Duodenal mucosa (tissue), 2 donors: ENCODE data around the gene SKIC8.

Source experiments
- H3K27ac ChIP-seq: one replicate; pipeline ENCODE4 v1.7.0; 2013; ENCODE audit warnings: low read depth, low read length
- H3K27me3 ChIP-seq, 2 donors: one replicate each; pipeline ENCODE4 v1.7.0; 2013; ENCODE audit warnings: low read length in 2 of 2, control low read depth in 1 of 2; ENCODE audit not compliant: insufficient read depth in 2 of 2, control insufficient read depth in 1 of 2
- H3K36me3 ChIP-seq, 2 donors: one replicate each; pipeline ENCODE4 v1.7.0; 2013; ENCODE audit warnings: low read length in 2 of 2, control low read depth in 1 of 2; ENCODE audit not compliant: insufficient read depth in 2 of 2, control insufficient read depth in 1 of 2
- H3K4me1 ChIP-seq, 2 donors: one replicate each; pipeline ENCODE4 v1.7.0; 2013; ENCODE audit warnings: low read length in 2 of 2, control low read depth in 1 of 2; ENCODE audit not compliant: insufficient read depth in 2 of 2, control insufficient read depth in 1 of 2
- H3K4me3 ChIP-seq, 2 donors: one replicate each; pipeline ENCODE4 v1.7.0; 2013; ENCODE audit warnings: low read length in 2 of 2, low read depth in 1 of 2
- H3K9ac ChIP-seq, 2 donors: one replicate each; pipeline ENCODE4 v1.7.0; 2013; ENCODE audit warnings: low read length in 2 of 2, low read depth in 1 of 2
- H3K9me3 ChIP-seq, 2 donors: one replicate each; pipeline ENCODE4 v1.7.0; 2013; ENCODE audit warnings: low read length in 2 of 2, control low read depth in 1 of 2; ENCODE audit not compliant: control insufficient read depth in 1 of 2

The SKIC8 gene

GRCh38 chr15:78244101-78244500, 55.3 kb downstream of the SKIC8 start:
- Histone ChIP-seq H3K36me3 (no peaks in the 10 kb centered on the region), H3K4me1 (peaks cover 29 to 30% of the 10 kb centered on the region in 2 donors), H3K27ac (no peak overlapping the region), H3K4me3 (peak overlapping the region in 1 of 2 donors; percentile 34), H3K9ac (peak overlapping the region in 1 of 2 donors; percentile 51), H3K27me3 (no peaks in the 10 kb centered on the region), H3K9me3 (no peaks in the 10 kb centered on the region)

DNA sequence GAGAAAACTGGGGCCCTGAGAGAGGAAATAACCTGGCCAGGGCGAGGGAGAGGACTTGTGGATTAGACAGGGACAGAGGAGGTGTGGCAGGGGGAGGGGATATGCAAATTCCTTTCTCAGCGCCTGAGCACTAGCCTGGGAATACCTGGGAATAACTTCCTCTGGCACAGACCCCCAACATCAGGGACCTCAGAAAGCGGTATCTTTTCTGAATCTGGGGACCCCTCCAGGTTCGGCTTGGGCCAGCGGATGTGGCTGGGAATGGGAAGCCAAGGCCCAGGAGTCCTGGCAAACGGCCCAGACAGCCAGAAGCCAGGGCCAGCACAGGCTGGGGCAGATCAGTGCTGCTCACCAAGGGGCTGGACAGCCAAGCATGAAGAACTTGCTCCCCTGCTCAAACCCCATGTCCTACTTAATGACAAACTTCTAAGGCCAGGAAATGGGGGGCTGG, 55.9 kb downstream of the SKIC8 start:
- Histone ChIP-seq H3K36me3 (no peaks in the 10 kb centered on the region), H3K9ac (peak overlapping the region in 1 of 2 donors; percentile 51), H3K4me3 (no peak overlapping the region), H3K27me3 (no peaks in the 10 kb centered on the region), H3K9me3 (no peaks in the 10 kb centered on the region), H3K27ac (no peak overlapping the region), H3K4me1 (peaks cover 29 to 30% of the 10 kb centered on the region in 2 donors)

DNA sequence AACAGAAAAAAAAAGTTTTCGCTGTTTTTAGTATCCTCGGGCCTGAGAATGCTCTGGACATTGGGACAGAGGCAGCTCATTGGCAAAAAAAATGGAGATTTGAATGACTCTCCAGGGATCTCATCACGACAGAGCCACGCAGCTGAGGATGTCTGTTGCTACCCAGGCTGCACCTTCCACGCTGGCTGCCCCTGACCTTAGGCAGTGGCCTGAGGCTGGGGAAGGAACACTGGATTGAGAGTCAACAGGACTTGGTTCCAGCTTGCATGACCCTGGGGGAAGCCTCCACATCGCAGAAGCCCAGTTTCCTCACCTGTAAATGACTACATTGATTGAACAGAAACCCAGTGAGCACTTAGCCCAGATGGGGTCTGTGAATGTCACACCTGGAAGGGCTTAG, 56.4 kb downstream of the SKIC8 start:
- Histone ChIP-seq H3K27me3 (no peaks in the 10 kb centered on the region), H3K9ac (peak overlapping the region in 1 of 2 donors; percentile 51), H3K4me1 (peaks cover 29 to 30% of the 10 kb centered on the region in 2 donors), H3K36me3 (no peaks in the 10 kb centered on the region), H3K4me3 (no peak overlapping the region), H3K27ac (no peak overlapping the region), H3K9me3 (no peaks in the 10 kb centered on the region)

- Histone ChIP-seq H3K27ac (no peak overlapping the region), H3K9me3 (no peaks in the 10 kb centered on the region), H3K36me3 (no peaks in the 10 kb centered on the region)
Measured at GRCh38 chr15:78242128-78242527, 57.3 kb downstream of the SKIC8 start.

GRCh38 chr15:78241017-78241416, 58.4 kb downstream of the SKIC8 start:
- Histone ChIP-seq H3K4me3 (no peak overlapping the region), H3K4me1 (peaks cover 29 to 30% of the 10 kb centered on the region in 2 donors), H3K9me3 (no peaks in the 10 kb centered on the region), H3K9ac (no peak overlapping the region), H3K27me3 (no peaks in the 10 kb centered on the region), H3K27ac (no peak overlapping the region), H3K36me3 (no peaks in the 10 kb centered on the region)

More at GRCh38 chr15:78242128-78242527, 57.3 kb downstream of the SKIC8 start:
- H3K9ac ChIP-seq = no peak overlapping the region
- no peaks in the 10 kb centered on the region for H3K27me3 ChIP-seq
- peaks cover 29 to 30% of the 10 kb centered on the region in 2 donors for H3K4me1 ChIP-seq
- H3K4me3 ChIP-seq = no peak overlapping the region

GRCh38 chr15:78239811-78240210, 59.6 kb downstream of the SKIC8 start:
- Histone ChIP-seq H3K27me3 (no peaks in the 10 kb centered on the region), H3K9ac (no peak overlapping the region), H3K27ac (no peak overlapping the region), H3K4me1 (peaks cover 29 to 30% of the 10 kb centered on the region in 2 donors), H3K9me3 (no peaks in the 10 kb centered on the region), H3K36me3 (no peaks in the 10 kb centered on the region), H3K4me3 (no peak overlapping the region)

DNA sequence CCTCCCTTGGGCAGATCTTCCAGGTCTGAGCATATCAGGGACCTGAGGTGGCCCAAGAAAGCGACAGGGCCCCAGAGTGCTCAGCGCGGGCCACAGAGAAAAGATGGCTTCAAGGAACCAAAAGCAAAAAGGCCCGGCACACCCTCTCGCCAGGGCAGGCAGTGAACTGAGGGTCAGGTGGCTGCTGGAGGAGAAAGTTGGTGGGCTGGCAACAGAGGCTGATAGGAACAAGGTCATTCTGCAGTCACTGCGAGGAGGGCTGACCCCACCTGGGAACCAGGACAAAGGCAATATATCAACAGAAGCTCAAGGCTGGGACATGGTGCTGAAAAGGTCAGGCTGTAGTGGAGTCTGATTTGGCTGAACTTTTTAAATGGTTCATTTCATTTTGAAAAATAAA, 62.3 kb downstream of the SKIC8 start:
- peaks cover 9 to 10% of the 10 kb centered on the region in 2 donors for H3K4me1 ChIP-seq

DNA sequence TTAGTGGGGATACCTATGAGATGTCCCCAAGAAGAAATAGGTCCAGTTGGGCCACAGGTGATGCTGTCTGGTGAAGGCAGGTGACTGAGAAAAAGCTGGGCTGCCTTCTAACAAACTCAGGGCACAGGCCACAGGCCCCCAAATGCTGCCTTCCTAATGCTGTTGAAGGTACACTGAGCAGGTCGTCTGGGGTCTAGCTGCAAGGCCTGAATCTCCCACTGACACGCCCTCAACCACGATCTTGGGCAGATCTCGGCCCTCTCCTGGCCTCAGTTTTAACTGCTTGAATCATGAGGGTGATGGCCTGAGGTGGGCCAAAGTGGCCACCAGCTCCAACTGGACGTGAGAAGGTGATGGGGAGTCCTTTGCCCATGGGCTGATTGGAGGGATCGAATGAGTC, 62.9 kb downstream of the SKIC8 start:
- H3K27ac ChIP-seq = no peak overlapping the region

More for the DNA sequence above, 62.3 kb downstream of the SKIC8 start:
- H3K4me3 ChIP-seq = no peak overlapping the region
- H3K9ac ChIP-seq = no peak overlapping the region
- no peak overlapping the region for H3K27ac ChIP-seq
- no peaks in the 10 kb centered on the region for H3K36me3 ChIP-seq
- H3K9me3 ChIP-seq = no peaks in the 10 kb centered on the region
- H3K27me3 ChIP-seq = no peaks in the 10 kb centered on the region

DNA sequence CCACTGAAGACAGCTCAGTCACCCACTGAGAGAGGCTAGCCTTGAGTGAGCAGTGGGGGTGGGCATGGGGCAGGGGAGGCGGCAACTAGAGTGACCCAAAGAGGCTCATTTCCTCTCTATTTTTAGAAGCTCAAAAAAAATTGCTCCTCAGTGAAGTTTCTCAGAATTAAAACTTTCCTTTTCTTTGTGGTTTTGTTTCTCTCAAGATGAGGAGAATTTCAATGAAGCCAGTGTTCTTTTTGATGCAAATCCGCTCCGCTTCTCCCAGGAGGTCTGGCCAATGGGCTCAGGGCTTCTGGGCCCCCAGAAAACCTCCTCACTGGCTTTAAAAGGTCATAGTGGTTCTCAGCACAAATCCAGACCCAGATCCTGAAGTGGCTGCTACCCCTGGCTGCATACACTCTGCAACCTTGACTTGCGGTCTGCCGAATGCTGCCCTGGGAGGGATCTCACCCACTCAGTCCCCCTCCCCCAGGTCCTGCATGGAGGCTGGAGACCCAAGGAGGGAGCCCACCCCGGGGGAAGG, 64.8 kb downstream of the SKIC8 start, which contains the start of gene ACSBG1:
Gene ACSBG1, minus strand, starts transcription at position 51 of the 526 bp plus-strand sequence. CDS start 64 bp downstream, outside the sequence.
- H3K36me3 ChIP-seq = no peaks in the 10 kb centered on the region
- no peaks in the 10 kb centered on the region for H3K27me3 ChIP-seq
- H3K9me3 ChIP-seq = no peaks in the 10 kb centered on the region
- H3K9ac ChIP-seq = no peak within 1 kb of the TSS
- H3K4me3 ChIP-seq = no peak within 1 kb of the TSS
- H3K27ac ChIP-seq = no peak within 1 kb of the TSS
- peaks cover 5% of the 10 kb centered on the region in 2 donors for H3K4me1 ChIP-seq

More for the DNA sequence above, 62.9 kb downstream of the SKIC8 start:
- peaks cover 5 to 10% of the 10 kb centered on the region in 2 donors for H3K4me1 ChIP-seq
- no peak overlapping the region for H3K9ac ChIP-seq
- no peaks in the 10 kb centered on the region for H3K9me3 ChIP-seq
- H3K4me3 ChIP-seq = no peak overlapping the region
- no peaks in the 10 kb centered on the region for H3K36me3 ChIP-seq
- no peaks in the 10 kb centered on the region for H3K27me3 ChIP-seq

DNA sequence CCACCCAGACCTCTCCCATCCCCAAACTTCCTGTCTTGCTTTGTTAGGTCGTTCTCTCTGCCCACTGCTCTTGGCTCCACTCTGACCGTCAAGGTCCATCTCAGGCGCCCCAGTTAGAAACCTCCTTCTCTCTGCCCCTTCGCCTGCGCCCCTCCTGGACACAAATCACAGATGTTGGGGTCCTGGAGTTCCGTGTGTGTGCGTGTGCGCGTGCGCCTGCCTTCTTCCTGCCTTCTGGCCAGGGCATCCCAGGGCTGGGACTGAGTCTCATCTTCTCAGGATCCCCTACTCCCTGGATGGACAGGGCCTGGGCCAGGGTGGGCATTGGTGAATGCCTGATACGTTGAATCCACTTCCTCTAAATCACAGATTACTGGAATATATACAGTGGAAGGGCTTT, 65.9 kb downstream of the SKIC8 start:
- Histone ChIP-seq H3K9ac (no peak overlapping the region), H3K9me3 (no peaks in the 10 kb centered on the region), H3K36me3 (no peaks in the 10 kb centered on the region), H3K4me1 (peaks cover 5% of the 10 kb centered on the region in 2 donors), H3K27ac (no peak overlapping the region), H3K27me3 (no peaks in the 10 kb centered on the region), H3K4me3 (no peak overlapping the region)
